Hepatocyte (in vitro differentiated cells): ENCODE data around the gene BANK1.

Experiments
- EZH2 ChIP-seq: fragments of 200-600 bp; sonication (generic); IDR thresholded peaks from 2 replicates; pipeline ENCODE4 v1.6.1; 2016; ENCODE audit warnings: antibody characterized with exemption, mild to moderate bottlenecking, borderline replicate concordance
- EZH2phosphoT487 ChIP-seq: fragments of 200-600 bp; sonication (generic); IDR thresholded peaks from one replicate; pipeline ENCODE4 v1.6.1; 2018; ENCODE audit warnings: antibody characterized with exemption, mild to moderate bottlenecking, low read depth, moderate library complexity; ENCODE audit not compliant: unreplicated experiment, severe bottlenecking
- TF ChIP-seq, protein P1 (sequence below): fragments of 200-600 bp; sonication (generic); IDR thresholded peaks from 2 replicates; pipeline ENCODE4 v1.5.1; 2016; ENCODE audit warnings: antibody characterized with exemption, mild to moderate bottlenecking; ENCODE audit not compliant: poor library complexity

DNA sequence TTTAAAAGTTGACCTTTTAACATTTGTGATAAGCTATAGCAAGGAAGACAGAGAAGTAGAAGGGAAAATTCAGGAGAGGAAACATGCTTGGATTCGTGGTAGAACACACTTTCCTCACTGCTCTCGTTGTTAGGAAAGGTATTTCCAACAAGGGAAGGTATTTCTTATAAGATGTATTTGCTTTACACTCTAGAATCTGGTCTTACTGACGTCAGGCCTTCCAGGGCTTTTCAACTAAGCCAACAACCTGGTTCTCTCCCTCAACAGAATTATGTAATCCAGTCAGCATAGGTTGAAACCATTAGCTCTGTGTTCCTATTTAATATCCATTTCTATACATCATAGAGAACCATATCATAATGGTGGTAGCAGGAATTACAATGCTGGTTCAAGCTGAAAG, 312.8 kb downstream of the BANK1 start:
- TF ChIP-seq, protein P1, sequence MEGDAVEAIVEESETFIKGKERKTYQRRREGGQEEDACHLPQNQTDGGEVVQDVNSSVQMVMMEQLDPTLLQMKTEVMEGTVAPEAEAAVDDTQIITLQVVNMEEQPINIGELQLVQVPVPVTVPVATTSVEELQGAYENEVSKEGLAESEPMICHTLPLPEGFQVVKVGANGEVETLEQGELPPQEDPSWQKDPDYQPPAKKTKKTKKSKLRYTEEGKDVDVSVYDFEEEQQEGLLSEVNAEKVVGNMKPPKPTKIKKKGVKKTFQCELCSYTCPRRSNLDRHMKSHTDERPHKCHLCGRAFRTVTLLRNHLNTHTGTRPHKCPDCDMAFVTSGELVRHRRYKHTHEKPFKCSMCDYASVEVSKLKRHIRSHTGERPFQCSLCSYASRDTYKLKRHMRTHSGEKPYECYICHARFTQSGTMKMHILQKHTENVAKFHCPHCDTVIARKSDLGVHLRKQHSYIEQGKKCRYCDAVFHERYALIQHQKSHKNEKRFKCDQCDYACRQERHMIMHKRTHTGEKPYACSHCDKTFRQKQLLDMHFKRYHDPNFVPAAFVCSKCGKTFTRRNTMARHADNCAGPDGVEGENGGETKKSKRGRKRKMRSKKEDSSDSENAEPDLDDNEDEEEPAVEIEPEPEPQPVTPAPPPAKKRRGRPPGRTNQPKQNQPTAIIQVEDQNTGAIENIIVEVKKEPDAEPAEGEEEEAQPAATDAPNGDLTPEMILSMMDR, result no peak
- no peak for TF ChIP-seq EZH2
- no peak for TF ChIP-seq EZH2phosphoT487
